MM.1S (cell line): Measurements from ENCODE around the gene NCR3LG1.

Source experiments
- DNase-seq: peaks from one replicate; pipeline ENCODE4 v3.0.0-alpha.2; 2015
- H2AFZ ChIP-seq: fragments of 300-600 bp; sonication (generic); 2 replicates; pipeline ENCODE4 v1.6.0; 2016; ENCODE audit warnings: antibody characterized with exemption, low read length
- H3F3A ChIP-seq: fragments of 300-600 bp; sonication (generic); 2 replicates; pipeline ENCODE4 v1.6.1; 2016; ENCODE audit warnings: mild to moderate bottlenecking, antibody characterized with exemption, low read length, moderate library complexity, mixed read lengths; ENCODE audit not compliant: insufficient read depth
- H3K27ac ChIP-seq: fragments of 300-600 bp; sonication (generic); 2 replicates; pipeline ENCODE4 v1.5.1; 2016; ENCODE audit warnings: mild to moderate bottlenecking, low read length
- H3K27me3 ChIP-seq: fragments of 300-600 bp; sonication (generic); replicated peaks from 2 replicates; pipeline ENCODE4 v1.6.0; 2016; ENCODE audit warnings: low read length; ENCODE audit not compliant: insufficient read depth
- H3K36me3 ChIP-seq: fragments of 300-600 bp; sonication (generic); replicated peaks from 2 replicates; pipeline ENCODE4 v1.6.1; 2016; ENCODE audit warnings: mild to moderate bottlenecking, low read length, mixed read lengths; ENCODE audit not compliant: insufficient read depth
- H3K4me1 ChIP-seq: fragments of 300-600 bp; sonication (generic); 2 replicates; pipeline ENCODE4 v1.6.1; 2016; ENCODE audit warnings: low read length, mixed read lengths
- H3K4me2 ChIP-seq: fragments of 300-600 bp; sonication (generic); 2 replicates; pipeline ENCODE4 v1.6.0; 2016; ENCODE audit warnings: low read depth, low read length
- H3K4me3 ChIP-seq: fragments of 300-600 bp; sonication (generic); 2 replicates; pipeline ENCODE4 v1.5.1; 2016; ENCODE audit warnings: low read length, mixed read lengths
- H3K79me2 ChIP-seq: fragments of 300-600 bp; sonication (generic); 2 replicates; pipeline ENCODE4 v1.6.1; 2016; ENCODE audit warnings: mixed run types, low read length, mixed read lengths
- H3K9ac ChIP-seq: fragments of 300-600 bp; sonication (generic); 2 replicates; pipeline ENCODE4 v1.6.1; 2016; ENCODE audit warnings: low read length, mixed read lengths
- H3K9me2 ChIP-seq: fragments of 300-600 bp; sonication (generic); replicated peaks from 2 replicates; pipeline ENCODE4 v1.6.1; 2016; ENCODE audit warnings: mild to moderate bottlenecking, low read length, mixed read lengths; ENCODE audit not compliant: insufficient read depth
- H3K9me3 ChIP-seq: fragments of 300-600 bp; sonication (generic); replicated peaks from 2 replicates; pipeline ENCODE4 v1.6.1; 2016; ENCODE audit warnings: mild to moderate bottlenecking, low read length, mixed read lengths; ENCODE audit not compliant: insufficient read depth
- H4K20me1 ChIP-seq: fragments of 300-600 bp; sonication (generic); 2 replicates; pipeline ENCODE4 v1.6.1; 2016; ENCODE audit warnings: mild to moderate bottlenecking, low read length, moderate library complexity, mixed read lengths; ENCODE audit not compliant: insufficient read depth
- CTCF ChIP-seq: fragments of 300-600 bp; sonication (generic); IDR thresholded peaks from 2 replicates; pipeline ENCODE4 v1.5.1; 2016; ENCODE audit warnings: antibody characterized with exemption, low read length, mixed read lengths
- EZH2 ChIP-seq: fragments of 300-600 bp; sonication (generic); optimal IDR thresholded peaks from 2 replicates; pipeline ENCODE3; 2017; ENCODE audit warnings: low read depth, mild to moderate bottlenecking, antibody characterized with exemption, low read length, mixed read lengths
- EZH2phosphoT487 ChIP-seq: fragments of 300-600 bp; sonication (generic); IDR thresholded peaks from 2 replicates; pipeline ENCODE4 v1.6.1; 2018; ENCODE audit warnings: antibody characterized with exemption, low read length

Gene NCR3LG1

GRCh38 chr11:17415523-17416104 is 64.0 kb downstream of the NCR3LG1 start:
- Histone ChIP-seq H3K9me3 (no peaks in the 10 kb centered on the region), H3K4me2 (no peak overlapping the region), H3K36me3 (no peaks in the 10 kb centered on the region), H2AFZ (no peak overlapping the region), H3K27ac (no peak overlapping the region), H3K27me3 (no peaks in the 10 kb centered on the region), H3F3A (no peaks in the 10 kb centered on the region), H4K20me1 (no peaks in the 10 kb centered on the region), H3K9ac (no peak overlapping the region), H3K9me2 (no peaks in the 10 kb centered on the region), H3K4me1 (no peaks in the 10 kb centered on the region), H3K79me2 (no peaks in the 10 kb centered on the region), H3K4me3 (no peak overlapping the region)
- TF ChIP-seq CTCF (no peak), EZH2phosphoT487 (no peak), EZH2 (no peak)
- no peak for DNase-seq

- no peaks in the 10 kb centered on the region for H3F3A ChIP-seq
- H3K4me2 ChIP-seq: no peak overlapping the region
- no peak overlapping the region for H3K9ac ChIP-seq
- H3K9me3 ChIP-seq: no peaks in the 10 kb centered on the region
- no peak overlapping the region for H2AFZ ChIP-seq
- H3K9me2 ChIP-seq: no peaks in the 10 kb centered on the region
- no peaks in the 10 kb centered on the region for H3K27me3 ChIP-seq
- no peaks in the 10 kb centered on the region for H3K4me1 ChIP-seq
- H3K4me3 ChIP-seq: no peak overlapping the region
- no peaks in the 10 kb centered on the region for H4K20me1 ChIP-seq
- H3K36me3 ChIP-seq: no peaks in the 10 kb centered on the region
- no peak for TF ChIP-seq EZH2
- no peak for TF ChIP-seq EZH2phosphoT487
- TF ChIP-seq CTCF: no peak
- no peaks in the 10 kb centered on the region for H3K79me2 ChIP-seq
- DNase-seq: no peak
- no peak overlapping the region for H3K27ac ChIP-seq
These were observed 64.9 kb downstream of the NCR3LG1 start for GRCh38 chr11:17416492-17416891.

- no peaks in the 10 kb centered on the region for H3K79me2 ChIP-seq
- no peak overlapping the region for H3K9ac ChIP-seq
- H3K27me3 ChIP-seq: no peaks in the 10 kb centered on the region
- no peaks in the 10 kb centered on the region for H3F3A ChIP-seq
- H3K9me2 ChIP-seq: no peaks in the 10 kb centered on the region
- no peaks in the 10 kb centered on the region for H3K36me3 ChIP-seq
- no peaks in the 10 kb centered on the region for H4K20me1 ChIP-seq
- no peak for DNase-seq
- no peak overlapping the region for H3K4me2 ChIP-seq
- H3K27ac ChIP-seq: no peak overlapping the region
- no peaks in the 10 kb centered on the region for H3K9me3 ChIP-seq
- H3K4me3 ChIP-seq: no peak overlapping the region
- TF ChIP-seq EZH2 (no peak), CTCF (no peak), EZH2phosphoT487 (no peak)
- no peaks in the 10 kb centered on the region for H3K4me1 ChIP-seq
- no peak overlapping the region for H2AFZ ChIP-seq
These were observed 67.0 kb downstream of the NCR3LG1 start for GRCh38 chr11:17418444-17419081.
